Smooth muscle cell (in vitro differentiated cells): Measurements from ENCODE around the gene PRKAB2. TPM values are rescaled to one million over a fixed set of nuclear protein-coding genes. Genes with fewer than 3 reads are reported as not detected.

Experiments used
- DNase-seq: peaks from one replicate; lab custom pipeline; 2025; ENCODE audit not compliant: unreplicated experiment; lab: John Stamatoyannopoulos, UW
- H2AFZ ChIP-seq: fragments of 200-600 bp; sonication (generic); 2 replicates; pipeline ENCODE4 v1.6.0; 2016; ENCODE audit warnings: antibody characterized with exemption, low read depth, mild to moderate bottlenecking
- H3F3A ChIP-seq: fragments of 200-600 bp; sonication (generic); 2 replicates; pipeline ENCODE4 v1.6.0; 2017; ENCODE audit warnings: antibody characterized with exemption, low read depth
- H3K27ac ChIP-seq: fragments of 200-600 bp; sonication (generic); 2 replicates; pipeline ENCODE4 v1.5.1; 2016; ENCODE audit warnings: low read depth, mild to moderate bottlenecking
- H3K27me3 ChIP-seq: fragments of 200-600 bp; sonication (generic); 2 replicates; pipeline ENCODE4 v1.6.1; 2016; ENCODE audit warnings: low read depth, mild to moderate bottlenecking
- H3K36me3 ChIP-seq: fragments of 200-600 bp; sonication (generic); 2 replicates; pipeline ENCODE4 v1.5.1; 2016; ENCODE audit warnings: low read depth
- H3K4me1 ChIP-seq: fragments of 200-600 bp; sonication (generic); 2 replicates; pipeline ENCODE4 v1.5.1; 2016; ENCODE audit warnings: low read depth
- H3K4me2 ChIP-seq: fragments of 200-600 bp; sonication (generic); 2 replicates; pipeline ENCODE4 v1.6.0; 2016; ENCODE audit warnings: mild to moderate bottlenecking
- H3K4me3 ChIP-seq: fragments of 200-600 bp; sonication (generic); 2 replicates; pipeline ENCODE4 v1.5.1; 2016; ENCODE audit warnings: mild to moderate bottlenecking
- H3K79me2 ChIP-seq: fragments of 200-600 bp; sonication (generic); 2 replicates; pipeline ENCODE4 v1.6.0; 2016; ENCODE audit warnings: low read depth, mild to moderate bottlenecking
- H3K9ac ChIP-seq: fragments of 200-600 bp; sonication (generic); 2 replicates; pipeline ENCODE4 v1.6.0; 2016; ENCODE audit warnings: low read depth
- H3K9me3 ChIP-seq: fragments of 200-600 bp; sonication (generic); replicated peaks from 2 replicates; pipeline ENCODE4 v1.5.1; 2016; ENCODE audit warnings: low read depth
- H4K20me1 ChIP-seq: fragments of 200-600 bp; sonication (generic); 2 replicates; pipeline ENCODE4 v1.6.0; 2016; ENCODE audit warnings: low read depth
- WGBS: methylation state at CpG from one replicate; pipeline ENCODE4 v1.1.7; 2016; ENCODE audit warnings: low lambda C conversion rate; 5-methylcytosine and 5-hydroxymethylcytosine counted together
- polyA plus RNA-seq: library from polyadenylated mRNA; unstranded; fragments of >200 nt; fragmentation: Nextera tagmentation; extraction: Ambion mirVana; gene quantifications from 2 replicates; pipeline ENCODE4 v1.2.1, GENCODE V29; 2016
- total RNA-seq: library from RNA; depleted of rRNA; stranded (reverse); fragments of >200 nt; gene quantifications from 2 replicates; pipeline ENCODE4 v1.2.3, GENCODE V29; 2014
- TF ChIP-seq, protein P1 (sequence below): fragments of 200-600 bp; sonication (generic); IDR thresholded peaks from 2 replicates; pipeline ENCODE4 v1.5.1; 2017; ENCODE audit warnings: borderline replicate concordance, mild to moderate bottlenecking, antibody characterized with exemption; ENCODE audit not compliant: insufficient read depth, poor library complexity, severe bottlenecking

PRKAB2 gene
- total and polyA plus RNA-seq, 2 experiments from 2014 or later, result 22.9 to 50.8 TPM

DNA sequence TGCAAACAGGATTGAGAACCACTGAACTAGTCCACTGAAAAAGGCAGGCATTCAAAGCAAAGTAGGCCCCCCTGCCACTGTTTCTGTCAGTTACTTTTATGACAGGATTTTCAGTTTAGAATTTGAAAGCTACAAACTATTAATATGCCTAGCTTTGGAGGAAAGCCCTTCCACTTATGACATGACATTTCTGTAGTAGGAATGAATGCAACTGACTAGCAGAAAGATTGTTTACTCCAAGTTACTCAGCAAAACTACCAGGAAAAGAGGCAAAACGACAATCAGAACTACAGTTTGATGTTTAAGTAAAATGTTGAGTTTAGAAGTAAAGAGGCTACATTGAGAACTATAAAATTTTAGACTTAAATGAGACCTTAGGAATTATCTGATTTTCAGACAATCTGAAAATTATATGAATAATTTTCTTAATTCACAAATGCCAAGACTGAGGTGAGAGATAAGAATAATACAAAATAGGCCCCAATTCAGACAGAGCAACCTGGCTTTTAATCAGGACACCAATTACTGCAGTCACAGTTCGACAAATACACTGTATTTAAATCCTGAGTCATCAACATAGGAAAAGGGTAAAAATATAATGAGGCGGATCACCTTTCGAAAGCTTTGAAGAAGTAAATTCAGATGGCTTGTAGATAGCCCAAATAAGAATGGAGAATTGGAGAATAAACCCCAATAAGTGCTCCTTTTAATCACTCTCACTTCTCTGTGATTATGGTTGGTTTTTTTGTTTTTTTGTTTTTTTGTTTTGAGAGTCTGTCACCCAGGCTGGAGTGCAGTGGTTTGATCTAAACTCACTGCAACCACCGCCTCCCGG lies 2.2 kb downstream of the PRKAB2 start:
- Histone ChIP-seq H3K27me3 (no peaks in the 10 kb centered on the region), H3K4me3 (peak overlapping the region; percentile 93), H3K36me3 (peaks cover 1% of the 10 kb centered on the region), H3K4me2 (peak overlapping the region; percentile 95), H3K9ac (peak overlapping the region; percentile 92), H3K79me2 (peaks cover 69% of the 10 kb centered on the region), H2AFZ (no peak overlapping the region), H3K9me3 (no peaks in the 10 kb centered on the region), H3K27ac (peak overlapping the region; percentile 100), H4K20me1 (no peaks in the 10 kb centered on the region), H3K4me1 (peaks cover 55% of the 10 kb centered on the region), H3F3A (peaks cover 29% of the 10 kb centered on the region)
- DNase-seq, result no peak
- TF ChIP-seq, protein P1, sequence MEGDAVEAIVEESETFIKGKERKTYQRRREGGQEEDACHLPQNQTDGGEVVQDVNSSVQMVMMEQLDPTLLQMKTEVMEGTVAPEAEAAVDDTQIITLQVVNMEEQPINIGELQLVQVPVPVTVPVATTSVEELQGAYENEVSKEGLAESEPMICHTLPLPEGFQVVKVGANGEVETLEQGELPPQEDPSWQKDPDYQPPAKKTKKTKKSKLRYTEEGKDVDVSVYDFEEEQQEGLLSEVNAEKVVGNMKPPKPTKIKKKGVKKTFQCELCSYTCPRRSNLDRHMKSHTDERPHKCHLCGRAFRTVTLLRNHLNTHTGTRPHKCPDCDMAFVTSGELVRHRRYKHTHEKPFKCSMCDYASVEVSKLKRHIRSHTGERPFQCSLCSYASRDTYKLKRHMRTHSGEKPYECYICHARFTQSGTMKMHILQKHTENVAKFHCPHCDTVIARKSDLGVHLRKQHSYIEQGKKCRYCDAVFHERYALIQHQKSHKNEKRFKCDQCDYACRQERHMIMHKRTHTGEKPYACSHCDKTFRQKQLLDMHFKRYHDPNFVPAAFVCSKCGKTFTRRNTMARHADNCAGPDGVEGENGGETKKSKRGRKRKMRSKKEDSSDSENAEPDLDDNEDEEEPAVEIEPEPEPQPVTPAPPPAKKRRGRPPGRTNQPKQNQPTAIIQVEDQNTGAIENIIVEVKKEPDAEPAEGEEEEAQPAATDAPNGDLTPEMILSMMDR, result no peak
- 55% methylated on average over 6 of the region's 6 CpGs for WGBS

- H2AFZ ChIP-seq, result no peak overlapping the region
- peak overlapping the region; percentile 95 for H3K4me2 ChIP-seq
- no peak for DNase-seq
- no peaks in the 10 kb centered on the region for H3K27me3 ChIP-seq
- peak overlapping the region; percentile 93 for H3K4me3 ChIP-seq
- no peaks in the 10 kb centered on the region for H3K36me3 ChIP-seq
- peak overlapping the region; percentile 92 for H3K9ac ChIP-seq
- H3K79me2 ChIP-seq, result peaks cover 70% of the 10 kb centered on the region
- H3F3A ChIP-seq, result peaks cover 29% of the 10 kb centered on the region
- no peaks in the 10 kb centered on the region for H3K9me3 ChIP-seq
- peak overlapping the region; percentile 100 for H3K27ac ChIP-seq
- WGBS, result 23% methylated on average over 3 of the region's 3 CpGs
- H4K20me1 ChIP-seq, result no peaks in the 10 kb centered on the region
- peaks cover 51% of the 10 kb centered on the region for H3K4me1 ChIP-seq
- TF ChIP-seq, protein P1, result no peak
Observed at GRCh38 chr1:147169171-147169570, 3.1 kb downstream of the PRKAB2 start.

- whole genome bisulfite sequencing, result 48% methylated on average over 2 of the region's 2 CpGs
- peak overlapping the region; percentile 93 for H3K4me3 ChIP-seq
- no peak for DNase-seq
- H3K4me1 ChIP-seq, result peaks cover 48% of the 10 kb centered on the region
- peak overlapping the region; percentile 100 for H3K27ac ChIP-seq
- H3F3A ChIP-seq, result peaks cover 29% of the 10 kb centered on the region
- no peaks in the 10 kb centered on the region for H3K27me3 ChIP-seq
- H3K36me3 ChIP-seq, result no peaks in the 10 kb centered on the region
- no peak overlapping the region for H2AFZ ChIP-seq
- H3K79me2 ChIP-seq, result peaks cover 70% of the 10 kb centered on the region
- H3K4me2 ChIP-seq, result peak overlapping the region; percentile 95
- no peaks in the 10 kb centered on the region for H4K20me1 ChIP-seq
- H3K9ac ChIP-seq, result peak overlapping the region; percentile 92
- TF ChIP-seq, protein P1, result no peak
- no peaks in the 10 kb centered on the region for H3K9me3 ChIP-seq
Observed at GRCh38 chr1:147168626-147169058, 3.6 kb downstream of the PRKAB2 start.
